ENCODE results near the gene WTAP. TPM values are rescaled to one million over a fixed set of nuclear protein-coding genes. Genes with fewer than 3 reads are reported as not detected.
A peak's percentile ranks its signal among the peaks of the same experiment; 100 is the strongest.

Gene WTAP
- total RNA-seq, 1 experiment from 2014 or later, result 61.5 TPM

- in situ Hi-C loops (cut with HindIII; ENCODE audit: low pct_unique_long_range_greater_than_20kb, low sequenced_read_pairs), result no loop called here
- DNase-seq (ENCODE audit: low read depth), result no peak
These were observed 27.1 kb downstream of the WTAP start for GRCh38 chr6:159754401-159754800.

DNA sequence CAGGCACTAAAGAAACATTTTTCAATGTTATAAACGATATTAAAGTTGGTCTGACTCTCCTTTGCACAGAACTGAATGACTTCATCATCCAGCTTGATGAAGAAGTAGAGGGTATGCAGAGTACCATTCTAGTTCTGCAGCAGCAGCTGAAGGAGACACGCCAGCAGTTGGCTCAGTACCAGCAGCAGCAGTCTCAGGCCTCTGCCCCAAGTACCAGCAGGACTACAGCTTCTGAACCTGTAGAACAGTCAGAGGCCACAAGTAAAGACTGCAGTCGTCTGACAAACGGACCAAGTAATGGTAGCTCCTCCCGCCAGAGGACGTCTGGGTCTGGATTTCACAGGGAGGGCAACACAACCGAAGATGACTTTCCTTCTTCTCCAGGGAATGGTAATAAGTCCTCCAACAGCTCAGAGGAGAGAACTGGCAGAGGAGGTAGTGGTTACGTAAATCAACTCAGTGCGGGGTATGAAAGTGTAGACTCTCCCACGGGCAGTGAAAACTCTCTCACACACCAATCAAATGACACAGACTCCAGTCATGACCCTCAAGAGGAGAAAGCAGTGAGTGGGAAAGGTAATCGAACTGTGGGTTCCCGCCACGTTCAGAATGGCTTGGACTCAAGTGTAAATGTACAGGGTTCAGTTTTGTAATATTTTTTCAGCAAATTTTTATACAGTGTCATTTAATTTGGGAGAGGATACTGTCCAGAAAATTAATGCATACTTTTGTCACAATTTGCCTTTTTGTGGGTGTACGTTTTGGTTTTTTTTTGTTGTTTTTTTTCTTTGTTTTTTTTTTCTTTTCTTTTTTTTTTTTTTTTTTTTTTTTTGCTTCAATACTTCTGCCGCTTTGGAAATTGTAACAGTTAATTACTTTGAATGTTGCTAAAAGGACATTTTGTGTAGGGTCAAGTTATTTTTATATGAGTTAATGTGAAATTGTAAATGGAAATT, 27.9 kb downstream of the WTAP start:
- in situ Hi-C loops (cut with HindIII; ENCODE audit: low pct_unique_long_range_greater_than_20kb, low sequenced_read_pairs), result no loop called here
- DNase-seq (ENCODE audit: low read depth), result no peak

- in situ Hi-C loops (cut with HindIII; ENCODE audit: low pct_unique_long_range_greater_than_20kb, low sequenced_read_pairs), result no loop called here
- no peak for DNase-seq (ENCODE audit: low read depth)
These were observed 29.2 kb downstream of the WTAP start for GRCh38 chr6:159756508-159756907.

DNA sequence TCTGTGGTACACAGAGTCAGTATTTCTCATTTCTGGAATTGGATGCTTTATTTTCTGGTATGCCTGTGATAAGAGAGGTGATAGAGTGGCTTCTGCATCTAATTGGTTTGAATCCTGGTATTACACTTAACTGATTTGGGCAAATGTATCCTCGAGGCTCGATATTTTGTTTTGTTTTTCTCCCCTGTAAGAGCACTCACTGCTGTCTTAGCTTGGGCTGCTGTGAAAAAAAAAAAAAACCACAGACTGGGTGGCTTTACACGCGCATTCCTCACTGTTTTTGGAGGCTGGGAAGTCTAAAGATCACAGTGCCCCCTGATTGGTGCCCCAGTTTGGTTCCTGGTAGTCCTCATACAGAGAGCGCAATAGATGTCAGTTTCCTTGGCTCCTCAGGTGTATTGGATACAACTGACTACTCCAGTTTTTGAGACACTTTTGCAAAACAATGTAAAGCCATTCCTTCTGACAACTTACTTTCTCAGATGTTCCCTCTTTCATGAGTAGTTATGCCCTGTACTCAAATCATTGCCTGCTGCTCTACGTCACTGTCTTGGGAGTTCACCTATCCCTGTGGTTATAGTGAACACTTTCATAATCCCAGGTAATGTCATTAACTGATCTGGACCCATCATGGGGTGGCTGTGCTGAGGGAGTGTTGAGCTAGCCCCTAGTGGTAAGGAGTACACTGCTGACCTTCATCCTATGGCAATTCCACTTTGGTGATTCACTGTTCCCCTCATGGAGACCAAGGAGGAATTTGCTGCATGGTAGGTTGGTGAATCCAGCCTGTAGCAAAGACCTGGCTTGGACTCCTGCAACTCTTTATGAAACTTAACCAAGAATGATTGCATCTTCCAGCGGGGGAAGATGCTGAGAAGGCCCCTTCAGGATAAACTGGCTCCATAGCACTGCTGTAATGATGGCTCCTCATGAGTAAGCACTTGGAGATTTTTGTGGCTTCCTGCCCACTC, 31.0 kb downstream of the WTAP start:
- in situ Hi-C loops (cut with HindIII; ENCODE audit: low pct_unique_long_range_greater_than_20kb, low sequenced_read_pairs), result no loop called here
- DNase-seq (ENCODE audit: low read depth), result peak; percentile 26

GRCh38 chr6:159759645-159760044, 32.3 kb downstream of the WTAP start:
- in situ Hi-C loops (cut with HindIII; ENCODE audit: low pct_unique_long_range_greater_than_20kb, low sequenced_read_pairs), result no loop called here
- no peak for DNase-seq (ENCODE audit: low read depth)

GRCh38 chr6:159760602-159761057, 33.3 kb downstream of the WTAP start:
- in situ Hi-C loops (cut with HindIII; ENCODE audit: low pct_unique_long_range_greater_than_20kb, low sequenced_read_pairs), result no loop called here
- peak; percentile 36 for DNase-seq (ENCODE audit: low read depth)

GRCh38 chr6:159761129-159761872, 34.0 kb downstream of the WTAP start:
- in situ Hi-C loops (cut with HindIII; ENCODE audit: low pct_unique_long_range_greater_than_20kb, low sequenced_read_pairs), result no loop called here

DNA sequence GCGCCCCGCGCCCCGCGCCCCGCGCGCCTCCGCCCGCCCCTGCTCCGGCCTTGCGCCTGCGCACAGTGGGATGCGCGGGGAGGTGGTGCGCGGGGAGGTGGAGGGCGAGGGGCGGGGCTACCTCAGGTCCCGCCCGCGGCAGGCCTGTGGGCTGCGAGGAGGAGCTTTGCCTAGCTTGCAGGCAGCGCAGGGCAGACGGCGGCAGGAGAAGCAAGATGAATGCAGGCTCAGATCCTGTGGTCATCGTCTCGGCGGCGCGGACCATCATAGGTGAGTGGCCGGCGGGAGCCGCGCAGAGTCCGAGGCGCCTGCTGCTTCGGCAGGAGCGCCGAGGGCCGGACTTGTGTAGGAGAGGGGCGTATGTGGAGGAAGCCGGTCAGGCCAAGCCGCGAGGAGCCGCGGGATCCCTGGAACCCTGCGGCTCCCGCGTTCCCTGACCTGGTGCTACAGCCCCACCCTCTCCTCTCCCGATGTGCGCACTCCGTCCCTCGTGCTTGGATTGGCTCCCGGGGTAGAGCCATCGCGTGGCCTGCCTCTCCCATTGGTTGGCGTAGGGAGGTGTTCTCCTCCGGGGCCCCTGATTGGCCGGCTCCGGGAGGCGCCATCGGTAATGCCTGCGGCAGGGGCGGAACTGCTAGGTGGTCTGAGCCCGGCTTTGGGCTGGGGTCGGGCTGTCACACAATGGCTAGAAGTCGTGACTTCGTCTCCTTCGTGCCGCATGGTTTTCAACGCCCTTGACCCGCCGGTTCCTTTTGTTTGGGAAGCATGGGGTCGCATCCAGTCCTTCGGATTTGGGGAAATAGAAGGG, 34.8 kb downstream of the WTAP start, which contains the start of gene ACAT2:
TSS of gene ACAT2 (plus strand) at position 173 of the 808 bp plus-strand sequence. CDS start at position 216, 43 bp downstream.
- peak; percentile 93 for DNase-seq (ENCODE audit: low read depth)
- in situ Hi-C loops (cut with HindIII; ENCODE audit: low pct_unique_long_range_greater_than_20kb, low sequenced_read_pairs), result no loop called here

More at GRCh38 chr6:159761129-159761872, 34.0 kb downstream of the WTAP start:
- no peak for DNase-seq (ENCODE audit: low read depth)

DNA sequence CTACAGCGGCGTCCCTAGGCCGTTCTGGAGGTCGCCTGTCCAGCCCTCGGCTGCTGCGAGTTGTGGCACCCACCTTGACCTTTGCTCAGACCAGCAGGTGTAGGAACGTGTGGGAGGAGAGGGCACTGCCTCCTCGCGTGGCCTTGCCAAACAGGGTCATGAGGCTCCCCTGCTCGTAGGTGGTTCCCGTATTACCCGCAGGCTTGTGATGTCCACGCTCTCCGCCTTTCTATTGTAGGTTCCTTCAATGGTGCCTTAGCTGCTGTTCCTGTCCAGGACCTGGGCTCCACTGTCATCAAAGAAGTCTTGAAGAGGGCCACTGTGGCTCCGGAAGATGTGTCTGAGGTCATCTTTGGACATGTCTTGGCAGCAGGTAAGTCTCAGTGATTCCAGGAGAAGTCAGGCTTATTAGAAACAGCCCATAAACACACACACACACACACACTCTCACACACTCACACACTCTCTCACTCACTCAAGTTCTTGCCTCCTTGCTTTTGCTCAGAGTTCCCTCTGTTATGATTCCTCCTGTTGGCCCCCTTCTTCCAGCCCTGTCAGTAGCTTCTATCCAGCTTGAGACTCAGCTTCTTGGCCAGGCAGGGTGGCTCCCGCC, 35.5 kb downstream of the WTAP start:
- no peak for DNase-seq (ENCODE audit: low read depth)

DNA sequence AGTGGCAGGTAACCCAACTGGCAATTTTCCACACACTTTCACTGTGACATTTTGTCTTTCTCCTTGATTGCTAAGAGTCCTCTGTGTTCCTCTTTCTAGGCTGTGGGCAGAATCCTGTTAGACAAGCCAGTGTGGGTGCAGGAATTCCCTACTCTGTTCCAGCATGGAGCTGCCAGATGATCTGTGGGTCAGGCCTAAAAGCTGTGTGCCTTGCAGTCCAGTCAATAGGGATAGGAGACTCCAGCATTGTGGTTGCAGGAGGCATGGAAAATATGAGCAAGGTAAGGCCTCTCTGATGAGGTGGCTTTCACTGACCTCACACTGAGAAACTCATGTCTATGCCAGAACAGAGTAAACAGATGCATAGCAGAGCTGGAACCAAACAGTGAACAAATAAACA, 39.6 kb downstream of the WTAP start:
- no peak for DNase-seq (ENCODE audit: low read depth)
- in situ Hi-C loops (cut with HindIII; ENCODE audit: low pct_unique_long_range_greater_than_20kb, low sequenced_read_pairs), result no loop called here

More for the DNA sequence above, 35.5 kb downstream of the WTAP start:
- in situ Hi-C loops (cut with HindIII; ENCODE audit: low pct_unique_long_range_greater_than_20kb, low sequenced_read_pairs), result no loop called here

DNA sequence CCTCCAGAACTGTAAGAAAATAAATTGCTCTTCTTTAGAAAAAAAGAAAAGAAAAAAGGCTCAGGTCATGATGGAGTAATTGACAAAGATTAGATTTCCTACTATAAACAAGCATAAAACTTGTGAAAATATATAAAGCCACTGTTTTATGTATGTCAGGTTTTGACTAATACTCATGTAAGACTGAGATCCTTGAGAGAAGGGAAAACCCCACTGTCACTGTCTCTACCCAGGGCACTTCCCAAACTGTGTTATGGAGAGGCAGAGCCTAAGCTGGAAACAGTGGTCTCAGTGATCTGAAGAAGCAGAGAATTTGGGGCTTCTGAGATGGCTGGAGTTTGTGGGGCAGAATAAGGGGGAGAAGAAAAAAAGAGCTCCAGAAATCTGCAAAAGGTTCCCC, 42.2 kb downstream of the WTAP start:
- no peak for DNase-seq (ENCODE audit: low read depth)
- in situ Hi-C loops (cut with HindIII; ENCODE audit: low pct_unique_long_range_greater_than_20kb, low sequenced_read_pairs), result no loop called here

GRCh38 chr6:159772196-159772595, 44.9 kb downstream of the WTAP start:
- no peak for DNase-seq (ENCODE audit: low read depth)
- in situ Hi-C loops (cut with HindIII; ENCODE audit: low pct_unique_long_range_greater_than_20kb, low sequenced_read_pairs), result no loop called here

GRCh38 chr6:159777240-159777904, 50.1 kb downstream of the WTAP start:
- DNase-seq (ENCODE audit: low read depth), result no peak
- in situ Hi-C loops (cut with HindIII; ENCODE audit: low pct_unique_long_range_greater_than_20kb, low sequenced_read_pairs), result no loop called here

GRCh38 chr6:159778131-159778530, 50.8 kb downstream of the WTAP start:
- DNase-seq (ENCODE audit: low read depth), result no peak
- in situ Hi-C loops (cut with HindIII; ENCODE audit: low pct_unique_long_range_greater_than_20kb, low sequenced_read_pairs), result no loop called here

GRCh38 chr6:159778542-159779103, 51.3 kb downstream of the WTAP start:
- in situ Hi-C loops (cut with HindIII; ENCODE audit: low pct_unique_long_range_greater_than_20kb, low sequenced_read_pairs), result no loop called here

DNA sequence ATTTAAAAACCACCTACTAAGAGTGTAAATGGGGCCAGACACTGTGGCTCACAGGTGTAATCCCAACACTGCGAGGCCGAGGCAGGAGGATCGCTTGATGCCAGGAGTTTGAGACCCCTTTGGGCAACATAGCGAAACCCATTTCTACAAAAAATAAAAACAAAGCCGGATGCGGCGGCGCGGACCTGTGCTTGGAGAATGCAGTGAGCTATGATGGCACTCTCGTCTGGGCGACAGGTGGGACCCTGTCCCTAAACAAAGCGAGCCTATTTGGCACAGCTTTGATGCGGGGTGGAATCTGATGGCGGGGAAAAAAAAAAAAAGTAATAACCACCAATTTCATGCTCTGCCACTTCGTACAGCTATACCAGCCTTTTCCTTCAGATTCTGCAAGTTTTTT, 61.0 kb downstream of the WTAP start:
- in situ Hi-C loops (cut with HindIII; ENCODE audit: low pct_unique_long_range_greater_than_20kb, low sequenced_read_pairs), result no loop called here

More at GRCh38 chr6:159778542-159779103, 51.3 kb downstream of the WTAP start:
- no peak for DNase-seq (ENCODE audit: low read depth)

More for the DNA sequence above, 61.0 kb downstream of the WTAP start:
- DNase-seq (ENCODE audit: low read depth), result no peak
